Amniotic stem cell (primary cell): Measurements from ENCODE around the gene NTM.

Experiments
- DNase-seq: peaks from one replicate; lab custom pipeline; 2025; lab: John Stamatoyannopoulos, UW

NTM gene

DNA sequence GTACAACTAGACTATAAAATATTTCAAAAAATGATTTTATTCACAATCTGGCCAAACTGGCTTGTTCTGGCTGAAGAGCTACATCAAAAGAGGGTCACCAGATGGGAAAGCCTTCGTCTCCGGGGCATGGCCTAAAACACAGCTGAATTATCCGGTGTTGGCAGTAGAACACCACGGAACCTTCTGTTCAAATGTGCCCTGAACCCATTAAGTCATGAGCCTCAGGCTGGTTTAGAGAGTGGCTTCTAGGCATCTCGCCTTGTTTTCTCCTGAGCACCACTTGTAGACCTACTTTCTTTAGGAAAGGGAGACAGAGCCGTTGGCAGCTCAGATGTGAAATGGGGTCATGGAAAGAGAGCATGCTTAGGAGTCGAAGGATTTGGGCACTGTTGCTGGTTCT is 890.2 kb downstream of the NTM start:
- no peak for DNase-seq

DNA sequence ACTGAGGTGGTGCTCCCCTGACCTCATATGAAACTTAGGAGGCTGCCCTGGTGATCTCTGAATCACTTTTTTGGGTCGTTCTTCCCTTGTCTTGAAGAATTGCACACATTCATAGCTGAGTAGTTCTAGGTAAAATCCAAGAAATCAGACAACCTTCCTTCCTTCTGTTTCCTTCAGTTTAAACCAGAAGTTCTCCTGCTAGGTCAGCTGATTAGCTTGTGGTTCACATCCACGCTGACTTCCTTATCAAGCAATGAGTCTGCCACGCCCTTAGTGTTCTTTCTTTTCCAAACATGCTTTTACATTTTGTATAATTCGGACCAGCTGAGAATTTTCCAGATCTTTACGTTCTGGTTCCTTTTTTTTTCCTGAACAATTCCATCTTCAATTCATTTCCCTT is 892.8 kb downstream of the NTM start:
- DNase-seq = no peak

DNA sequence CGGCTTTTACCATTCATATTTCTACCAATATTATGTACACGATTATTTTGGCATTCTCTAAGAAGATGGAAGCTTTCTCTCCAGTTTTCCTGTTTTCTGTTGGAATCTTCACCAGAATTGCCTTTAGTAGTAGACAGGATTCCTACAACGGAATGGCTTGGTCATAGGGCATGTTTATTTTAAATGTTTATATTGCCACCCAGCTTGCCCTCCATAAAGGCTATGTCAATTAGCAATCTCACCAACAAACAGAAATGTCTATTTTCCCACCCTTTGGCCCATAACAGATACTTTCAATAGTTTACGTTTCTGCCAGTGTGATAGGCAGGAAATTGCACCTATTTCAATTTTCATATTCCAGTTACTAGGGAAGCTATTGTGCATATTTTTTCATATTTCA is 893.5 kb downstream of the NTM start:
- no peak for DNase-seq

DNA sequence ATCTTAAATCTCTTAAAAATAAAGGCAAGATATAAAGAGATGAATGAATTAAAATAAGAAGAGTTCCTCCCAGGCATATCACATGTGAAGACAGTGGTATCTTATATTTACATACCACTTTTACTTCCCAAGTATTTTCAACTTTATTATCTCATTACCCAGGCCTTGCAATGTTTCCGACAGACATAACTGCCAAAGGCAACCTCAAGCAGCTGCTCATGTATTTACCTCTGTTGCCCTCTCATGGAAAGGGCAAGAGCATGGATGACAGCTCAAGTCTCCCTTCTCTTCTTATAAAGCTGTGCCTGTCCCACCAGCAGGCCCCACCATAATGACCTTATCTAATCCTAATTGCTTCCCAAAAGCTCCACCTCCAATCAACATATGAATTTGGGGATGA is 894.2 kb downstream of the NTM start:
- DNase-seq = no peak

DNA sequence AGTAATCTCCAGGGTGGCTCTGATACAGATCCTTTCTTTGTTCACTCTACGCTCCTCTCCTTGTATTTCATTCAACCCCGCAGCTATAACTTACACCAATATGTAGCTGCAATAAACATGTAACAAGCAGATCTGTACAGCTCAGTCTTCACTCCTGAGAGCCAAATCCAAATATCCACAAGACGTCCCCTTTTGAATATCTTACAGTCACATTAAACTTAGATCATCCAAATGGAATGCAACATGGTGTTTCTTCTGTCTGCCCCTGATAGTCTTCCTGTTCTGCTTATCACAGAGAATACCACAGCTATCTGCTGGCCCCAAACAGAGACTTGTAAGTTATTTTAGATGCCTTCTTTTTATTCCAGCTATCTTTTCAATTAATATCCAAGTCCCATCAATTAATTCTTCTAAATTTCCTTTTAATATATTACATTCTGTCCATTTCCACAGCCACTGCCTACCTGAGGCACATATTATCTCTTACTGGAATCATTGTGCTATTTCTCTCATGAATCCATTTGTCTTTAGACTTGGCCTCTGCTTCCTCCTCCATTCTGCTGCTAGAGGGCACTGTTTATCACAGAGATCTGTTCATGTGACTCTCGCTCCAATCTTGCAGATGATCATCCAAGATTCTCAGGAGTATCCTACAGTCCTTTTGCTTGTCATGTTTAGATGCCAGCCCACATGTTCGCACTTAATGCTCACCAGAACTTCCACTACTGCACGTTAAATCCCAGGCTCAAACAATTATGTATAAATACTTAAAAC is 908.6 kb downstream of the NTM start:
- DNase-seq = no peak

DNA sequence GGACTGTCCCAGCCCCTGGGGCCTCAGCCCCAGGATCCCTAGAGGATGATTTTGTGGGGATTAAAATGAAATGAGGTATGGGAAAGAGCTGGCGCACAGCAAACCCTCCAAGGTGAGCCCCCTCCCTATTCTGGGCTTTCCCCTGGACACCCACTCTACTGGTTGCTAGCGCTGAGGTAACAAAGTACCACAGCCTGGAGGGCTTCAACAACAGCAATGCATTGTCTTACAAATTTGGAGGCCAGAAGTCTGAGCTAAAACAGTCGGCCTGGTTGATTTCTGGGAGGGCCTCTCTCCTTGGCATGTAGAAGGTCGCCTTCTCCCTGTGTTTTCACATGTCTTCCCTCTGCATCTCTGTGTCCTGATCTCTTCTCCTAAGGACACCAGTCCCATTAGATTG is 913.6 kb downstream of the NTM start:
- no peak for DNase-seq

DNA sequence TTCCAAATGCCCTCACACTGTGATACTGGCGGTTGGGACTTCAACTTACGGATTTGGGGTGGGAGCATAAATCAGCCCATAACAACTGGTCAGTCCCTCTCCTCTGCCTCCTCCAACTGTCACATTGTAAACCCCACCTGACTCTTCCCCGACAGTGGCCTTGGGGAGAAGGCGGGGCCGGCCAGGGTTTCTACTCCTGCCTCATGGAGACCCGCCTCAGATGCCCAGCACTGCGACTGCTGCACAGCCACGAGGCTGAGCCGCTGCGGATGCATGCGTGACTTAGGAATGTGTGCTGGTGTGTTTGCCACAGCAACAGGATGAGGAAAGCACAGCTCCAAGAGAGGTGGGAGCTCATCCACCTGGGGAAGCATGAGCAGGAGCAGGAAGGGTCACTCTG is 914.2 kb downstream of the NTM start:
- DNase-seq = no peak

DNA sequence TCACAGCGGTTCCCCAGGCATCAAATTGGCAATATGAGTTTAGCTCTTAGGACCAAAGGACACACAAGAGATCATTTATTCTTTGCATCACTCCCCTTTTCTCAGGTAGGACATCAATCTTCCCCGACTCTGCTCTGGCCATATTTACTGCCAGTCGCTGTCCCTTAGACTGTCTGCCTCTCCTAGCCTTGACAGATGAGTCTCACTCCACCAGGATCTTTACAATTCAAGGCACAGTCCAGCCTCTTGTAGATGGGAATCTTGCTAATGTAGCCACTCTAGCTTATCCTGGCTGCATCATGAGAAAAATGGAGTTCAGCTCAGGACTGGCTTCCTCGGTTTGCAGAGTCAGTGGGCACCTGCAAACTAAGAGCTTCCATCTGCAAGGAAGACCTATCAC is 915.2 kb downstream of the NTM start:
- no peak for DNase-seq

DNA sequence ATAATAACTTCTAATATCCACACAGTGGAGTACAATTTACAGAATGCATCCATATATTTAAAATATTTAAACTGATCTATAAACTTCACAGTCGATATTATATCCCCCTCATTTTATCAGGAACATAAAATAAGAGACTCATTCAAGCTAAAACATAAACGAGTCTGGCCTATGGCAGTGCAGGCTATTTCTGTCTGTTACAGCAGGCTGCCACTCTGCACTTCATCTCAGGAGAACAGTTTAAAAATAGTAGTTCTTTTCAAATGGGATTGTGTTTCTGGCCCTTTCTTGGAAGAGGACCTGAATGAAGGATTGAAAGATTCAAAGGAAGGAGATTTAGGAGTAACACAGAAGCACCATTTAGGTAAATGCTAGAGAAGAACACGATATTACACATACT is 915.7 kb downstream of the NTM start:
- no peak for DNase-seq

DNA sequence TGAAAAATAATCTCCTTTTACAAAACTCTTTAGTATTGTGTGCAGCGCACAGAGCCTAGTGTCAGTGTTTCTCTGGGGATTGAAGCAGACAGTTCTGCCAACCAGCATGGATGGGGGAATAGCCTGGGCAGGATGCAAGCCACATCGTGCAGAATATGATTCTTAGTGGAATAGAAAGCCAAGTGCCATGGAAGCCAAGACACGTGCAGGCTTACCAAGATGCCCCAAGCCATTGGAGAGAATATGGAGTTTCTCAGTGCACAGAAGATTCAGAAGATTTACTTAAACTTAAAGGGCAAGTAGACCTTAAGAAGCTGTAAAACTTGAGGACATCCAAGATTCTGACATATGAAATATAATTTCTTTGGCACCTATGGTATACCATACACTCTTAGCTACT is 917.6 kb downstream of the NTM start:
- DNase-seq = no peak

DNA sequence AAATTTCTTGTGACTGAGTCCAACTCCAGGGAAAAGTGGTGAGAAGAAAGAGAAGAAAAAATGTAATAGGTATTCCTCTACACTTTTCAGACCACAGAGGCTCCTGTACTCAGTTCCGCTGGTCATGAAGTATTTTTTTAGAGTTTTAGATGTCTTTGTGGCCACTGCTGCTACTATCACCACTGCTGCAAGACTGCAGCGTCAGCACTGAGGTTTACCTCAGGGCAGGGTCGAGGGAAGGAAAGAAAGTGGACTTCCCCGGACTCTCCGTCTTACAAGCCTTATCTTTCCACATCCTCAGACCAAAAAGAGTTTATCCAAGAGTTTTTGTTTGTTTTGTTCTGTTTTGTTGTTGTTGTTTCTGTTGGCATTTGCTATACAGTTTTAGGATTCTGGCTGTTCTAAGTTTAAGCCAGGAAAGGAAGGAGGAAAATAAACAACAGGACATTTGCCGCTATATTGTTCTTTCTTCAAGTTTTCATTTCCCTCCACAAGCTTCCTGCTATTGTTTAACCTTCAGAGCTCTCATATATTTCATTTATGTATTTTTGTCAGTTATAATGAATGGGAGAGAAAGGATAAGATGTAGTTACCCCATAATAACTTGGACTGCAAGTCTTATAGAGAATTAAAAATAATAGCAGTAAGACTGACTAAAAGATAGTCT is 919.3 kb downstream of the NTM start:
- no peak for DNase-seq

DNA sequence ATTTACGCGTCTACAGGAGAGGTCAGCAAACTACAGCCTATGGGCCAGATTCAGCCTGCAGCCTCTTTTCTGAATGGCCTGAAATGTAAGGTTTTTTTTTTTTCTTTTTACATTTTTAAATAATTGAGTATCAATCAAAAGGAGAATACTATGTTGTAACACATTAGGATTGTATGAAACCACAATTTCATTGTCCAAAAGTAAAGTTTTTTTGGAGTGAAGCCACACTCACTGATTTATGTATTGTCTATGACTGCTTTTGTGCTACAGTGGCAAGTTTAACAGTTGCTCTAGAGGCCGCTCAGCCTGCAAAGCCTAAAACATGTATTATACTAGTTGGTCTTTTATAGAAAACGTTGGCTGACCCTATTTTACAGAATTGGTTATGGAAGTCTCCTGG is 923.2 kb downstream of the NTM start:
- no peak for DNase-seq

DNA sequence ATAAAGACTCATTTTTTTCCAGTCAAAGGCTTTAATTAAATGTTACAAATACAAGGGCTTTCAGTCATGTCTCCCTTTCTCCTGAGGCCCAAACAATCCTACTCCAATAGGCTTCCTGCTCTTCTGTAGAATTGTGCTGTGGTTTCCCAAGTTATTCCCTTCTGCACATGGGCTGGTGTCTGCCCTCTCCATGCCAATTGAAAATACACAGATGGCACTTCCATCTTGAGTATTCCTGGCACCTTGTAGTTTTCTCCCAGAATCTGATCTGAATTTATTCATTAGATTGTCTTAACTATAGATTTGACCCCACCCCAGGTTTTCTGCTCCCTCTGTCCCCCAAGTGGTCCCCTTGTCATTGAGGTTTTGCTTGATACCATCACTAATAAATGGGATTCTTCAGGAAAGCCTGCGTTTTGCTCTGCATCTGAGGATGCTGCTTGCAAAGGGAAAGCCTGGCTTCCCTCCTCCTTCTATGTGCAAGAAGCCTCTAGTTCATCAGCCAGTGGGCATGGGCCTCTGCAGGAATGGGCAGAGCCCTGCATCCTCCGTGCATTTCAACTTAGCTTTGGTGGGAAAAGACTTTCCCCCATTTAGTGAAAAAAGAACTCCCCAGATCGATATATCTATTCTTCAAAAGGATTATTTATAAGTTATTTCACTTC is 926.7 kb downstream of the NTM start:
- DNase-seq = no peak

DNA sequence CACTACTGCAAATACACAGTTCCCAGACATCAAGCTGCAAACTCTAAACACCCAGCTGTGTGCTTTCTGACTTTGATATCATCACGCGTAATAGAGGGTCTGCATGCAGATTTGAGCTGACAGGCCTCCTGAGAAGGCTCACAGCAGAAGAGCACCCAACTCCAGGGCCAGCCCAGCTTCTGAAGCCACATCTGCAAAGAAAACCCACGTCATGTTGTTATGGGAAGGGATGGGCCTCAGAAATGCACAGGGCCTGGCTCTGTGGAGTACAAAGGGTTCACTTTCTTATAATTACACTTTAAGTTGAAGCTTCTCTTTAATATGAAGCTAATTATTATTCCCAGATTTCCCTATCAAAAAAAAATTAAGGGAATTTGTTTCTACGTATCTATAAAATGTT is 927.9 kb downstream of the NTM start:
- DNase-seq = no peak

DNA sequence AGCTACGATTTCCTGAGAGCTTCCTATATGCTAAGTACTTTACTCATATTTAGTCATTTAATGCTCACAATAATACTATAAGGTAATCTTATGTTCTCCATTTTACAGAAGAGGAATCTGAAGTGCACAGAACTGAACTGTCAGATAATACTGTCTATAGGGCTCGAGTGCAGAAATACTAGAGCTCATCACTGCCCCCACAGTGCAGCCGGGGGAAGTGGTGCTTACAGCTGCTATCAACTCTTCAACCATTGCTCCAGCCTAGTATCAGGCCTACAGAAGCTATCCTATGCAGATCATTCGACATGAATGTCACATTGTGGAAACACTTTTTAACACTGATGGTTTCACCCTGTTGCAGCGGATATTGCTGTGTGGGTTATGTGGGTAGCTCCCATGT is 929.9 kb downstream of the NTM start:
- DNase-seq = no peak

DNA sequence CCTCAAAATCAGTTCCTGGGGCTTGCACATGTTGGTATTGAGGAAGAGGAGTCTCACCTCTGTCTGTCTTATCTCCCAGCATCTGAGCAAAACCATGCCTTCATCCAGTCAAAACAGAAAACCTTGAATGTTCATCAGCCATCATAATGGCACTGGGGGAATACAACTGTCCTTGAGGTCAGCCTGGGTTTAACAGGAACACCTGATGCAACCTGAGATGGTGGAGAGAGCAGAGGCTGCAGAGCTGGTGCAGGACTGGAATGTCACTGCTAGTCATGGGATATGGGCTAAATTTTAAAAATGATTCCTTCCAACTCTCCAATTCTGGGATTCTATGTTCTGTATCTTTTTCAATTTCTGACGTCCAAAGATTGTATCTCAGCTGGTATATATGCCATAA is 931.0 kb downstream of the NTM start:
- DNase-seq = no peak

DNA sequence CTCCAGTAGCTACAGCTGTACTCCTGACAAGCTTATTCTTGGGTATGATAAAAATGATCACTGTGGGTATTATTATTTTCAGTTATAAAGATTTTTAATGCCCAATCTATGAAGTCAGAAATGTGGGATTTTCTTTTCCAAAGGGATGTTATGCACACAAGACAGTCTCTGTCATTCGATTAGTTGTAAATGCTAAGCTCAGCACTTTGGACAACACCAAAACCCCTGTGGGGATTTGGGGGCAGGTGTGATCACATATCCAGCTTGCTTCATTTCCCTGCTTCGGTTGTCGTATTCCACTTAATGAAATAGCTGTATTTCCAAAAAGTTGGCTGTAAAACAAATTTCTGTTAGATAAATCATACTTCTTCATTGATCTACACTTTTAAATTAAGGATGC is 931.5 kb downstream of the NTM start:
- no peak for DNase-seq

DNA sequence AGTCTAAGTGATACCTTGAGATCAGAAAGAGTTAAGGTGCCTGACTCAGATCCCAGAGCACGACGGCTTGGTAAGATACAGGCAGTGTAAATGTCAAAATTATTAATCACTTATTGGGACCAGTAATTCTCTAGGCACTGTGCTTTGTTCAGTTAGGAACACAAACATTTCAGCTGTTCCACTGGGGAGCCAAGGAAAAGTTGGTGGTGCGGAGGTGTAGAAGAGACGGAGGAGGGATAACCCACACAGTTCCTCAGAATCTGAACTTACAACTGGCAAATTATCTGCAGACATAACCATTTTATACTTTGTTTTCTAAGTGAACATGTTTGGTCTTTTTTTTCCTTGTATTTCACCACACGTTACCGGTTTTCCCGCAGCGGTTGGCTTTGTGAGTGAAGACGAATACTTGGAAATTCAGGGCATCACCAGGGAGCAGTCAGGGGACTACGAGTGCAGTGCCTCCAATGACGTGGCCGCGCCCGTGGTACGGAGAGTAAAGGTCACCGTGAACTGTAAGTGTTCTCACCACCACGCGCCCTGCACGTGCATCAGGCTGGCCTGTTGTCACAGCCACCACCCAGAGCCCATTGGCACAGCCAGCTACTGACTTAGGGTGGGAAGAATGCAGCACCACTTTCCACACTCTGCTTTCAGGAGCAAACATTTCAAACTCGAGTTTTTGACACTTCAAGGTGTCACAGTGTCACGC is 937.0 kb downstream of the NTM start:
- DNase-seq = no peak

DNA sequence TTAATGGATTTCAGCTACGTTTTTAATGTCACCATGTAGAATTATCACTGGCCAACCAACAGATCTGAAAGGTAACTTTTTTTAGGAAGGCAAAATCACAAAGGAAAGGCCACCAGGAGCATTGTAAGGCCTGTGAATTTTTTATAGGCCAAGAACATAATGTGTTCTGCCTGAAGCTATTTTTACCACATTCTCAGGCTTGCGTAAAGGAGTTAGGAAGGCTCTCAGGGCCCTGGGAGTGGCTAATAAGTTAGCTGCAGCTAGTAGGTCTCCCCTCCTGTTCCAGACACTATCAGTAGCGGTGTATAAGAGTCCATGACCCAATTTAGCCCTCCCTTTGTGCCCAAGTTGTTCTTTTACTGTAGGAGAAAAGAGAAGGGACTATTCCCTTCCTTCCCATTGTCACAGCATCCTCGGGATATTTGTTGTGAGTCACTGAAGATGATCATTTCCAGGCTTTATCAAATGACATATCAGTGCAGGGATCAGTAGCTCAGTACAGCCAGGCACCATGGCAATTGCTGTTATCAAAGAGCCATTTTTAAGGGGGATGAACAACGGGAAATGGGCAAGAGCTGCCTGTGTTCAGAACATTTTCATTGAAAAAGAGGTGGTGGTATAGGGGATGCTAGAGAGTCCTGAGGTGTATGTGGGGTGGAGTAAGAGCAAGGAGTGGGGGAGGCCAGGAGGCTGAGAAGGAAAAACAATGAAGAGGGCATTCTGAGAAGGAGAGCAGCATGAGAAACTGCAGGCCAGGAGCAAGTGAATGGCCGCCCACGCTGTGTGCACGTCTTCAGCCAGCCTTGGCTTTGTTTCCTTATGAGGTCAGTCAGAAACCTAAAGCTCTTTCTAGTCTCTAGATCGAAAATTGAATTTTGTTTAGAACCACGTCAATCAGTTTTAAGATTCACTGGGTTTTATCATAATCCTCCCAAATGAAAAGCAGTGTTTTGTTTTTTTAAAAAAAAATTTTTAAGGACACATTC is 940.3 kb downstream of the NTM start:
- no peak for DNase-seq

DNA sequence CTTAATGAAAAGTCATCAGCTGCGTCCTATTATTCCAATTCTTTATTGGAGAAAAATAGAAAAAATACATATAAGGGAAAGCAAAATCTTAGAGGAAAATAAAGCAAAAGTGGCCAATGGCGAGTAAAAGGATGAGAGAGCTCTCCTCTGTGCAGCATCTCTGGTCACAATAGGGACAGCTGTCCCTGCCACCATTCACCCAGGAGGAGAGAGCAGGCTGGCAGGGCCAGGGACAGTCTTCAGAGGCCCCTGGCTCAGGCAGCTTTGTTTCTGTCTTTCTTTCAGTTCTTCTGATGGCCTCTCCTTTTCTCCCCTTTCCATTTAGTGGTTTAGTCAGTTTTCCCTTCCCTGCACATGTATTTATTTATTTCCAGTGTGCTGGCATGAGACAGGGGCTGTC is 941.3 kb downstream of the NTM start:
- no peak for DNase-seq

DNA sequence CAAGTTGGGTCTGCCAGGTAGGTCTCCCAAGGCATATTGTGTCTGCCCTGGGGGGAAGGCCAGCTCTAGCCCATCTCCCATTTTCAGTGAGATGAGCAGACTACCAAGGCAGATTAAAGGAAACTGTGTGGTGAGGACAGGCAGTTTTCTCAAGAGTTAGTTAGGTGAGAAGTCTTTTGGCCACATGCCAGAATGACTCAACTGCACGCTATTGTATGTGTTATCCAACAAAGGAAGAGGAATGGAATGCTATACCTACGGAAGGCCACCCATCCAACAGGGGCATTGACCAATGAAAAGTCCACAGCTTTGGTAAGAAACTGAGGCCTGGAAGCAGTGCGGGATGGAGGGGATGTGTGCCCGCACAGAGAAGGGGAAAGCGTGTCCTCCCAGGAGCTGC is 941.7 kb downstream of the NTM start:
- no peak for DNase-seq

DNA sequence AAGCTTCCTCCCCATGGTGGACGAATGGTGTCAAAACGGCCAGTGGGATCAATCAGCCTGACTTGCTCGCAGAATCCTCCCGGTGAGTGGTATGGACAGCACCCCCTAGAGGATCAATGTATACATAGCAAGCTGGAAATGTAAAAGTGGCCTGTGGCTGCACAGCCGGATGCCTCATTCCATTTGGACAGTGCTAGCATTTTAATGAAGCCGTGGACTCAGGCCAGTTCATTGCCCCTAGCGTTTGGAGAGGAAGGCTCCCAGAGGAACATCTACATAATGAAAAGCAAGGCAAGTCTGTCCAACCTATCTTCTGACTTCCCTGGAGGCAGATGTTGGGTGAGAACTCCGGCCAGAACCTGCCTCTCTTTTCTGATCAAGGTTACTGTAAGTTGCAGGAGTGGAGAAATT is 942.3 kb downstream of the NTM start:
- no peak for DNase-seq
